Rectal smooth muscle tissue (tissue), 1 donor: Measurements from ENCODE around the gene RNASEH2A.
"Not testable (repeated sequence)": the region's sequence is repeated elsewhere in the genome, so short reads cannot be mapped to it uniquely, and the experiment has no call there.

Experiments
- H3K27ac ChIP-seq: one replicate; pipeline ENCODE4 v1.7.0; 2013; ENCODE audit warnings: low read depth, low read length, inconsistent platforms
- H3K27me3 ChIP-seq: one replicate; pipeline ENCODE4 v1.7.0; 2013; ENCODE audit warnings: low read length; ENCODE audit not compliant: control insufficient read depth, insufficient read depth
- H3K36me3 ChIP-seq: one replicate; pipeline ENCODE4 v1.7.0; 2013; ENCODE audit warnings: low read length; ENCODE audit not compliant: control insufficient read depth, insufficient read depth
- H3K4me1 ChIP-seq: one replicate; pipeline ENCODE4 v1.7.0; 2013; ENCODE audit warnings: low read length; ENCODE audit not compliant: control insufficient read depth, insufficient read depth
- H3K4me3 ChIP-seq: one replicate; pipeline ENCODE4 v1.7.0; 2013; ENCODE audit warnings: low read length
- H3K9ac ChIP-seq: one replicate; pipeline ENCODE4 v1.7.0; 2013; ENCODE audit warnings: low read length

Gene RNASEH2A

DNA sequence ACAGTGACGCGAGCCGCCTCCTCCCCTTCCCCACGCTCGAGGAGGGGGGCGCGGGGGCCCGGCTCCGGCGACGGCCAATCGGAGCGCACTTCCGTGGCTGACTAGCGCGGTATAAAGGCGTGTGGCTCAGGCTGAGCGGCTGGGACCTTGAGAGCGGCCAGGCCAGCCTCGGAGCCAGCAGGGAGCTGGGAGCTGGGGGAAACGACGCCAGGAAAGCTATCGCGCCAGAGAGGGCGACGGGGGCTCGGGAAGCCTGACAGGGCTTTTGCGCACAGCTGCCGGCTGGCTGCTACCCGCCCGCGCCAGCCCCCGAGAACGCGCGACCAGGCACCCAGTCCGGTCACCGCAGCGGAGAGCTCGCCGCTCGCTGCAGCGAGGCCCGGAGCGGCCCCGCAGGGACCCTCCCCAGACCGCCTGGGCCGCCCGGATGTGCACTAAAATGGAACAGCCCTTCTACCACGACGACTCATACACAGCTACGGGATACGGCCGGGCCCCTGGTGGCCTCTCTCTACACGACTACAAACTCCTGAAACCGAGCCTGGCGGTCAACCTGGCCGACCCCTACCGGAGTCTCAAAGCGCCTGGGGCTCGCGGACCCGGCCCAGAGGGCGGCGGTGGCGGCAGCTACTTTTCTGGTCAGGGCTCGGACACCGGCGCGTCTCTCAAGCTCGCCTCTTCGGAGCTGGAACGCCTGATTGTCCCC, 14.9 kb upstream of the RNASEH2A start, which contains the start of gene JUNB:
Gene JUNB, plus strand, starts transcription at position 142 of the 706 bp plus-strand sequence. Its CDS starts 286 bp downstream, at position 428.
- peak within 1 kb of the TSS; percentile 98 for H3K9ac ChIP-seq
- H3K36me3 ChIP-seq: no peaks in the 10 kb centered on the region
- peaks cover 29% of the 10 kb centered on the region for H3K4me1 ChIP-seq
- peak within 1 kb of the TSS; percentile 100 for H3K4me3 ChIP-seq
- no peaks in the 10 kb centered on the region for H3K27me3 ChIP-seq
- peak within 1 kb of the TSS; percentile 94 for H3K27ac ChIP-seq

- peaks cover 29% of the 10 kb centered on the region for H3K4me1 ChIP-seq
- H3K4me3 ChIP-seq: peak overlapping the region; percentile 100
Measured at GRCh38 chr19:12792051-12792852, 14.1 kb upstream of the RNASEH2A start.

DNA sequence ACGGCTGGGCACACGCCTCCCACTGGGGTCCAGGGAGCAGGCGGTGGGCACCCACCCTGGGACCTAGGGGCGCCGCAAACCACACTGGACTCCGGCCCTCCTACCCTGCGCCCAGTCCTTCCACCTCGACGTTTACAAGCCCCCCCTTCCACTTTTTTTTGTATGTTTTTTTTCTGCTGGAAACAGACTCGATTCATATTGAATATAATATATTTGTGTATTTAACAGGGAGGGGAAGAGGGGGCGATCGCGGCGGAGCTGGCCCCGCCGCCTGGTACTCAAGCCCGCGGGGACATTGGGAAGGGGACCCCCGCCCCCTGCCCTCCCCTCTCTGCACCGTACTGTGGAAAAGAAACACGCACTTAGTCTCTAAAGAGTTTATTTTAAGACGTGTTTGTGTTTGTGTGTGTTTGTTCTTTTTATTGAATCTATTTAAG, 13.5 kb upstream of the RNASEH2A start:
- H3K4me1 ChIP-seq: peaks cover 29% of the 10 kb centered on the region

More at GRCh38 chr19:12792051-12792852, 14.1 kb upstream of the RNASEH2A start:
- Histone ChIP-seq H3K27ac (peak overlapping the region; percentile 94), H3K9ac (peak overlapping the region; percentile 98), H3K36me3 (no peaks in the 10 kb centered on the region), H3K27me3 (no peaks in the 10 kb centered on the region)

GRCh38 chr19:12793290-12794195, 12.8 kb upstream of the RNASEH2A start:
- Histone ChIP-seq H3K27me3 (no peaks in the 10 kb centered on the region), H3K36me3 (no peaks in the 10 kb centered on the region), H3K27ac (peak overlapping the region; percentile 94), H3K4me3 (peak overlapping the region; percentile 100), H3K4me1 (peaks cover 23% of the 10 kb centered on the region), H3K9ac (peak overlapping the region; percentile 98)

More for the DNA sequence above, 13.5 kb upstream of the RNASEH2A start:
- Histone ChIP-seq H3K27ac (peak overlapping the region; percentile 94), H3K4me3 (peak overlapping the region; percentile 100), H3K9ac (peak overlapping the region; percentile 98), H3K36me3 (no peaks in the 10 kb centered on the region), H3K27me3 (no peaks in the 10 kb centered on the region)

GRCh38 chr19:12794196-12794941, 12.0 kb upstream of the RNASEH2A start:
- Histone ChIP-seq H3K4me3 (peak overlapping the region; percentile 100), H3K9ac (peak overlapping the region; percentile 74), H3K27ac (peak overlapping the region; percentile 94), H3K36me3 (peaks cover 2% of the 10 kb centered on the region), H3K4me1 (peaks cover 15% of the 10 kb centered on the region), H3K27me3 (no peaks in the 10 kb centered on the region)

DNA sequence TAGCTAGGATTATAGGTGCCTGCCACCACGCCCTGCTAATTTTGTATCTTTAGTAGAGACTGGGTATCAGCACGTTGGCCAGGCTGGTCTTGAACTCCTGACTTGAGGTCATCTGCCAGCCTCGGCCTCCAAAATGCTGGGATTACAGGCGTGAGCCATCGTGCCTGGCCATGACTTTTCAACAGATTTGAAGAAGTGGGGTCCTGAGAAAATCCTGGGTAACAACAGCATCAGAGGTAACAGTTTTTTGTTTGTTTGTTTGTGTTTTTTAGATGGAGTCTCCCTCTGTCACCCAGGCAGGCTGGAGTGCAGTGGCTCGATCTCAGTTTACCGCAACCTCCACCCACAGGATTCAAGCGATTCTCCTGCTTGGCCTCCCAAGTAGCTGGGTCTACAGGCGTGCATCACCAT, 11.4 kb upstream of the RNASEH2A start:
- Histone ChIP-seq H3K4me3 (no peak overlapping the region), H3K9ac (no peak overlapping the region), H3K4me1 (peaks cover 14% of the 10 kb centered on the region), H3K27ac (no peak overlapping the region), H3K27me3 (no peaks in the 10 kb centered on the region), H3K36me3 (peaks cover 8% of the 10 kb centered on the region)

DNA sequence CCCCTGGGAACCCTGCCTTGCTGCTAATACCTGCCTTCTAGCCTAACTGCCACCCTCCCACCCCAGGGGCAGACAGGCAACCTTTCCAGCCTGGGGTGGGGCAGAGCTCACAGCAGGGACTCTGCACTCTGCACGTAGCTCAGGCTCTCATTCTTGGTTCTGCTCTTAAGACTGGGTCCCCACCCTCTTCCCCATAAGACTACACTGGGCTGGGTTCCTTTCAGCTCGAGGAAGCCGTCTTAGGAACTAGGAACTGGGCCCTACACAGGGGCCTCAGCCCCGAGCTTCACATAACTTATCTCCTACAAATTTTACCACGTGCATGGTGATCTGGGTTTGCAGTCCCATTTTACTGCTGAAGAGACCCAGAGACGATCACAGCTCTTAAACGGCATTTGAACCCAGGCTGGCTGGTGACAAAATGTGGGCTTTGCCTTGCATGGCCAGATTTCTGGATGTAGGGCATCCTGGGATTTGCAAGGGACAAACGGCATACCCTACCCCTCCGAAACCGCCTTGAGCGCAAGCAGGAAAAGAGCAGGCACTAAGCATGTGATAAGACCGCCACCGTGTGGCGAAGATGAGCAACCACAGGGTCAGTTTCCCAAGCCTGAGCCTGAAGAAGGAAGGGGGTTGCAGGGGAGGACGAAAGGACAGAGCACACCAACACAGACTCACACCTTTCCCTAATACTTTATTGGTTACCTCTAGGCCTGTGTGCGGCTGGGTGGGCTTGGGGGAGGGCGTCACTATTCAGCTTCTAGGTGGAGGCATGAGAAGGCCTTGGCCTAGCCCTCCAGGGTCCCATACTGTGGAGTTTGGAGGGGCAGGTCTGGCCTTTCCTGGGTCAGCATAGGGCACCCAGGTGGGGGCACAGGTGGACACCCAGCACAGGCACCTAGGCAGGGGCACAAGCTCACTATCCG, 10.0 kb upstream of the RNASEH2A start:
- Histone ChIP-seq H3K4me1 (peaks cover 6% of the 10 kb centered on the region), H3K27me3 (no peaks in the 10 kb centered on the region), H3K9ac (no peak overlapping the region), H3K36me3 (peaks cover 12% of the 10 kb centered on the region), H3K4me3 (peak overlapping the region; percentile 29), H3K27ac (peak overlapping the region; percentile 17)

DNA sequence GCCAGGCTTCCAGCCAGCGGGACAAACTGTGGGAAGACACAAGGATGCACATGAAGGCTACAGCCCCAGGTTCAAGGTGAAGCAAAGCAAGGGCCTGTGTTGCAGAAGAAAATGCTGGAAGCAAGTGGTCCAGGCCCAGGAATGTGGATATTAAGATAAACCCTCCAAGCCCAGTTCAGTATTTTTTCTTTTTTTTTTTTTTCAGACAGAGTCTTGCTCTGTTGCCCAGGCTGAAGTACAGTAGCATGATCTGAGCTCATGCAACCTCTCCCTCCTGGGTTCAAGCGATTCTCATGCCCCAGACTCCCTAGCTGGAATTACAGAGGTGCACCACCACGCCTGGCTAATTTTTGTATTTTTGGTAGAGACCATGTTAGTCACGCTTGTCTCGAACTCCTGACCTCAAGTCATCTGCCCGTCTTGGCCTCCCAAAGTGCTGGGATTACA, 9.2 kb upstream of the RNASEH2A start:
- no peak overlapping the region for H3K9ac ChIP-seq
- peaks cover 6% of the 10 kb centered on the region for H3K4me1 ChIP-seq
- no peak overlapping the region for H3K27ac ChIP-seq
- H3K4me3 ChIP-seq: no peak overlapping the region
- H3K27me3 ChIP-seq: no peaks in the 10 kb centered on the region
- H3K36me3 ChIP-seq: peaks cover 12% of the 10 kb centered on the region

DNA sequence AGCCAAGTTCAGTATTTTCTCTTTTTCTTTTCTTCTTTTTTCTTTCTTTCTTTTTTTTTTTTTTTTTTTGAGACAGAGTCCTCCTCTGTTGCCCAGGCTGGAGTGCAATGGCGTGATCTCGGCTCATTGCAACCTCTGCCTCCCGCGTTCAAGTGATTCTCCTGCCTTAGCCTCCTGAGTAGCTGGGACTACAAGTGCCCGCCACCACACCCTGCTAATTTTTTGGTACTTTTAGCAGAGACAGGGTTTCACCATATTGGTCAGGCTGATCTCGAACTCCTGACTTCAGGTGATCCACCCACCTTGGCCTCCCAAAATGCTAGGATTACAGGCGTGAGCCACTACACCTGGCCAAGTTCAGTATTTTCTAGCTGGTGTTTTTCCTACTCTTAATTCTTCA, 8.8 kb upstream of the RNASEH2A start:
- H3K4me3 ChIP-seq, H3K4me1 ChIP-seq: not testable (repeated sequence)

DNA sequence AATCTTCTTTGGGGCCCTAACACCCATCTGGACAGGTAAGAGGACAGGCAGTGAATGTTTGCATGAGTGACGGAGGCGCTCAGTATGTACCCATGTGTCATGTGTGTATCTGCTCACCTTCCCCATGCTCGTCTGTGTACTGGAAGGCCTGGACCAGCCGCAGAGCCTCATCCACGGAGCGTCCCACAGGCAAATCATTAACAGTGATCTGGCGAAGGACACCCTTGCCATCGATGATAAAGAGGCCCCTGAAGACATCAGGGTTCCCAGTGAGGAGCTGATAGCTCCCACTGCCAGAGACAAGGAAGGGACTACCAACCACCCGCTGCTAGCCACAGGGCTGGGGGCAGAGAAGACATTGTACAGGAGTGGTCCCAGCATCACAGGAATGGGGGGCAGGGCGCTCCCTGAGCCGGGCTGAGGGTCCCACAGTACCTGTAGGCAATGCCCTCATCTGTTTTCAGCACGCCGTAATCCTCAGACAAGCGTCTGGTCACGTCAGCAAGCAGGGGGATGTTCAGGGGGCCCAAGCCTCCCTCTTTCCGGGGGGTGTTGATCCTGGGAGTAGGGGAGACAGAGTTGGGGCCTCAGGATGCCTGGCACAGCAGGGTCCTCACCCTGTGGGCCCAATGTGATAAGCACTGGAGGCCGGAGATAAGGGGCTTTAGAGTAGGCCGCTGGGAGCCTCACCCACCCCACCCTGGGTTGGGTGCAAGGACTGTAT, 6.5 kb upstream of the RNASEH2A start:
- Histone ChIP-seq H3K27me3 (no peaks in the 10 kb centered on the region), H3K9ac (no peak overlapping the region), H3K4me1 (no peaks in the 10 kb centered on the region), H3K27ac (no peak overlapping the region), H3K36me3 (peaks cover 12% of the 10 kb centered on the region), H3K4me3 (peak overlapping the region; percentile 85)

More for the DNA sequence above, 8.8 kb upstream of the RNASEH2A start:
- H3K27me3 ChIP-seq, H3K27ac ChIP-seq, H3K9ac ChIP-seq: not testable (repeated sequence)
- H3K36me3 ChIP-seq: peaks cover 12% of the 10 kb centered on the region
